Right renal pelvis (tissue), 4 donors: ENCODE measurements around the gene TNIK. TPM values are rescaled to one million over a fixed set of nuclear protein-coding genes. Genes with fewer than 3 reads are reported as not detected.
"Not testable (repeated sequence)": the region's sequence is repeated elsewhere in the genome, so short reads cannot be mapped to it uniquely, and the experiment has no call there.

Experiments used
- DNase-seq, 4 donors: peaks; one replicate each; pipeline ENCODE4 v3.0.0-alpha.2; 2013; ENCODE audit warnings: low read depth in 4 of 4, low spot score in 3 of 4, missing footprints in 1 of 4
- polyA plus RNA-seq, 4 donors: library from polyadenylated mRNA; unstranded; fragments of 120-200 nt; gene quantifications; one replicate each; pipeline ENCODE4 v1.2.1, GENCODE V29; 2013; ENCODE audit not compliant: insufficient read length in 4 of 4

The TNIK gene
- polyA plus RNA-seq, 4 donors, result 16.1 to 21.5 (median 18.6) TPM

GRCh38 chr3:171242951-171243350 lies 217.3 kb downstream of the TNIK start:
- no peak for DNase-seq

GRCh38 chr3:171242170-171242569 lies 218.0 kb downstream of the TNIK start:
- no peak for DNase-seq

GRCh38 chr3:171241655-171242054 lies 218.6 kb downstream of the TNIK start:
- not testable (repeated sequence) for DNase-seq

- DNase-seq, result no peak
These were observed 219.7 kb downstream of the TNIK start for GRCh38 chr3:171240504-171240835.

- DNase-seq, result no peak
These were observed 220.3 kb downstream of the TNIK start for GRCh38 chr3:171239757-171240503.

- DNase-seq, result no peak
These were observed 223.2 kb downstream of the TNIK start for GRCh38 chr3:171237009-171237385.

- DNase-seq, result no peak
These were observed 223.8 kb downstream of the TNIK start for GRCh38 chr3:171236265-171237008.

- no peak for DNase-seq
These were observed 225.8 kb downstream of the TNIK start for GRCh38 chr3:171234298-171235010.

GRCh38 chr3:171231361-171231760 lies 228.8 kb downstream of the TNIK start:
- DNase-seq, result no peak

GRCh38 chr3:171230865-171231264 lies 229.3 kb downstream of the TNIK start:
- no peak for DNase-seq

- no peak for DNase-seq
These were observed 231.0 kb downstream of the TNIK start for GRCh38 chr3:171229173-171229572.

GRCh38 chr3:171228240-171228639 lies 232.0 kb downstream of the TNIK start:
- DNase-seq, result no peak

GRCh38 chr3:171227828-171228227 lies 232.4 kb downstream of the TNIK start:
- no peak for DNase-seq

GRCh38 chr3:171227359-171227758 lies 232.8 kb downstream of the TNIK start:
- DNase-seq, result no peak

- no peak for DNase-seq
These were observed 233.4 kb downstream of the TNIK start for GRCh38 chr3:171226794-171227193.

GRCh38 chr3:171225708-171226107 lies 234.5 kb downstream of the TNIK start:
- no peak for DNase-seq

GRCh38 chr3:171225165-171225564 lies 235.0 kb downstream of the TNIK start:
- DNase-seq, result no peak

- no peak for DNase-seq
These were observed 236.8 kb downstream of the TNIK start for GRCh38 chr3:171223396-171223795.

- DNase-seq, result no peak
These were observed 237.2 kb downstream of the TNIK start for GRCh38 chr3:171222995-171223394.

GRCh38 chr3:171221597-171221996 lies 238.6 kb downstream of the TNIK start:
- DNase-seq, result no peak

GRCh38 chr3:171221104-171221503 lies 239.1 kb downstream of the TNIK start:
- no peak for DNase-seq

GRCh38 chr3:171219258-171219657 lies 240.9 kb downstream of the TNIK start:
- no peak for DNase-seq
